Kidney epithelial cell (primary cell): ENCODE results near the gene CACUL1. TPM values are rescaled to one million over a fixed set of nuclear protein-coding genes. Genes with fewer than 3 reads are reported as not detected.
A peak's percentile ranks its signal among the peaks of the same experiment; 100 is the strongest.

Source experiments
- DNase-seq: peaks from one replicate; pipeline ENCODE4 v3.0.0-alpha.2; 2010; ENCODE audit warnings: low read depth
- H3K27me3 ChIP-seq: 2 replicates; pipeline ENCODE4 v1.6.0; 2011; ENCODE audit warnings: low read length; ENCODE audit not compliant: control insufficient read depth, insufficient read depth
- H3K36me3 ChIP-seq: 2 replicates; pipeline ENCODE4 v1.5.1; 2011; ENCODE audit warnings: low read length; ENCODE audit not compliant: control insufficient read depth, insufficient read depth
- H3K4me3 ChIP-seq: 2 replicates; pipeline ENCODE4 v1.5.1; 2011; ENCODE audit warnings: low read depth, mild to moderate bottlenecking, control low read depth, low read length
- total RNA-seq: library from RNA; depleted of rRNA; stranded (reverse); fragments of >200 nt; gene quantifications from 2 replicates; pipeline ENCODE4 v1.2.3, GENCODE V29; 2015
- TF ChIP-seq, protein P1 (sequence below): IDR thresholded peaks from 2 replicates; pipeline ENCODE4 v1.5.1; 2011; ENCODE audit warnings: mild to moderate bottlenecking, moderate library complexity, low read length, control low read depth, inconsistent platforms; ENCODE audit not compliant: insufficient read depth, poor library complexity, severe bottlenecking

Gene CACUL1
- total RNA-seq, 1 donor from 2014 or later: 34.1 TPM

DNA sequence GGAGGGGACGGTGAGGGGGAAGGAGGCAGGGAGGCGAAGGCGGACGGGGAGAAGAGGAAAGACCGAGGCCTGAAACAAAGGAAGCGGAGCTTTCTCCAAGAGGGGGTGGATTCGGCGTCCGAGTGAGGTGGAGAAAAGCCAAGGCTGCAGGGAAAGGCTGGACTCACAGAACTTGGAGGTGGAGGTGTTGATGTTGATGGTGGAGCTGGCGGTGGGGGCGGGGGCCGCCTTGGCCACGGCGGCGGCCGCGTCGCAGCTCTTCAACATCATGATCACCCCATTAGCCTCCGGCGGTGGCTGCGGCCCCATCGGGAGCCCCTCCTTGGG lies 578 bp downstream of the CACUL1 start:
- TF ChIP-seq, protein P1, sequence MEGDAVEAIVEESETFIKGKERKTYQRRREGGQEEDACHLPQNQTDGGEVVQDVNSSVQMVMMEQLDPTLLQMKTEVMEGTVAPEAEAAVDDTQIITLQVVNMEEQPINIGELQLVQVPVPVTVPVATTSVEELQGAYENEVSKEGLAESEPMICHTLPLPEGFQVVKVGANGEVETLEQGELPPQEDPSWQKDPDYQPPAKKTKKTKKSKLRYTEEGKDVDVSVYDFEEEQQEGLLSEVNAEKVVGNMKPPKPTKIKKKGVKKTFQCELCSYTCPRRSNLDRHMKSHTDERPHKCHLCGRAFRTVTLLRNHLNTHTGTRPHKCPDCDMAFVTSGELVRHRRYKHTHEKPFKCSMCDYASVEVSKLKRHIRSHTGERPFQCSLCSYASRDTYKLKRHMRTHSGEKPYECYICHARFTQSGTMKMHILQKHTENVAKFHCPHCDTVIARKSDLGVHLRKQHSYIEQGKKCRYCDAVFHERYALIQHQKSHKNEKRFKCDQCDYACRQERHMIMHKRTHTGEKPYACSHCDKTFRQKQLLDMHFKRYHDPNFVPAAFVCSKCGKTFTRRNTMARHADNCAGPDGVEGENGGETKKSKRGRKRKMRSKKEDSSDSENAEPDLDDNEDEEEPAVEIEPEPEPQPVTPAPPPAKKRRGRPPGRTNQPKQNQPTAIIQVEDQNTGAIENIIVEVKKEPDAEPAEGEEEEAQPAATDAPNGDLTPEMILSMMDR: no peak
- Histone ChIP-seq H3K4me3 (peak overlapping the region; percentile 94), H3K27me3 (no peaks in the 10 kb centered on the region), H3K36me3 (no peaks in the 10 kb centered on the region)
- DNase-seq: no peak

DNA sequence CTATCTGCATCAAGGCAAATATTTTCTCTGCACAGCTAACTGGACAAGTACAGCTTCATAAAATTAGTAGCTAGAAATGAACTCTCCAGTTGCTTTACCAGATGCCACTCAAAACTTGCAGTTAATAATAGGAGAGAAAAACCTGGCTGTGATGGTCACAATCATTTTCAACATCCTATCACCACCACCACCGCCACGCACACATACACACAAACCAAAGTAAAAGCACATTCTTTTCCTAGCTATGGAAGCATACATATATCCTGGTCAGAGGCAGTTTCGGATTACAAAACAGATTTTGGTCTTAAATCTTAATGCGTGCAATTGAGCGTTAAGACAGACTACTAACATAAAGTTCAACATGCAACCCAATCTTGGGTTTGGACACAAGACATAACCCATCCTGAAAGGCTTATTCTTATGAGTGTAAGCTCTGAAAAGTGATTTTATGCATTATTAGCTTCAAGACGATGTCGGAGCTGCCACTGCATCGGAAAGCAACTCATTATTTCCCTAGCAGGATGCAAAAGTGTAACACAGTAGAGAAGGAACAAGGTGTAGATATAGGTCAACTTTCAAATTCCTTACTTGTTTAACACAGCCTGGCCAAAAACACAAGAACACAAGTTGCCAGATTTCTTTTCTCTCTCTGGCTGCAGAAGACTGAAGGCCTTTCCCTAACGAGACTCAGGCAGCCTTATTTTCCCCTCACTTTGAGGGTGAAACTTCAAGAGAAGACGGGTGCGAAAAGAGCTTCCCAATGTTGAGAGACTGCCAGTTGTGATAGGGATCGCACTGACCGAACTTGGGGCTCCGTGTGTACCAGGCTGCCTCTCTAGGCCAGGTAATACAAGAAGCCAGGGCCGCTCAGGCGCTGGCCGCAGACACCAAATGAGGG lies 1.2 kb downstream of the CACUL1 start:
- TF ChIP-seq, protein P1: no peak
- no peaks in the 10 kb centered on the region for H3K36me3 ChIP-seq
- no peak for DNase-seq
- H3K4me3 ChIP-seq: peak overlapping the region; percentile 94
- H3K27me3 ChIP-seq: no peaks in the 10 kb centered on the region

DNA sequence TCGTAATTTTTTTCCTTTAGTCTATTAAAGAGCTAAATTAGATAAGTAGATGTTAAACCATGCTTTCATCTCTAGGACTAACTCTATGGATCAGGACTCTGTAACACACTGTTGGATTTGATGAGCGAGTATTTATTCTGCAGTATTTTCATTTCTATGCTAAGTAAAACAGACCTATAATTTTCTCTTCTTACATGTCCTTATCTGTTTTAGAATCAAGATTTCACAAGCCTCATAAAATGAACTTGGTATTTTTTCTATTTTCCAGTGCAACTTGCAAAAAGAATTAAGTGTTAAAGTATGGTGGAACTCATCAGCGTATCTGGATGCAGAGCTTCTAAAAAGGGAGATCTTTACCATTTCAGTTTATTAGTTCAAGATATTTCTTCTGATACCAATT lies 2.4 kb downstream of the CACUL1 start:
- Histone ChIP-seq H3K4me3 (no peak overlapping the region), H3K27me3 (no peaks in the 10 kb centered on the region), H3K36me3 (no peaks in the 10 kb centered on the region)
- TF ChIP-seq, protein P1: no peak
- no peak for DNase-seq

DNA sequence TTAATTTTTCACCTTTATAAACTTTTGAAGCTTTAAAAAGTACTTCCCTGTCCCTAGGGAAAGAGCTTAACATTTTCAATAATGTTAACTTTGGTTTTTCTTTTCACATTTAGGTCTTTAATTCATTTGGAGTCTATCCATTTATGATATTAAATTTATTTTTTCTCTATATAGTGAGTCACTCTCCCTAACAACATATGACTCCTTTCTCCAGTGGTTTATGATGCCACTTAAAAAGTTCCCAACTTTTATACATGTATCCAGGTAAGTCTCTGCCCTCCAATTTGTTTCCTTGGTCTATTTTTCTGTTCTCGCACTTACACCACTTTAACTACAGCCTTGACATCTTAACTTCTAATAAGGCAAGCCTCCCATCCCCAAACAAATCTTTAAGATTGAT lies 3.5 kb downstream of the CACUL1 start:
- H3K4me3 ChIP-seq: no peak overlapping the region
- no peaks in the 10 kb centered on the region for H3K36me3 ChIP-seq
- TF ChIP-seq, protein P1: no peak
- DNase-seq: no peak
- H3K27me3 ChIP-seq: no peaks in the 10 kb centered on the region

DNA sequence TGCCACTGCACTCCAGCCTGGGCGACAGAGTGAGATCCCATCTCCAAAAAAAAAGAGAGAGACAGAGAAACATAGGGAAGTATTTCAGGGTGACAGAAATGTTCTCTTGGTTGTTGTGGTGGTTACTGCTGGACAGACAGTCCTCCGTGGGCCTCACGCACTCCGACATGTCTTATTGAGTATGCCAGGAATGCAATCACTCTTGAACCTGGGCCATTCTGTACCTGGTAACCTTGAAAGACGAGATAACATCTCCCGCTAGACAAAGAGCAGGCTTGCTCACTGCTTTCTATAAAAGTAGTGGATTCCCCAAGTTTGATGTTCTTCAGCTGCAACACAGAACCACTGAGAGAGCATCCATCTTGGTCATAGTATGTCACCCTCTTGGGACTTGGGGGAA lies 6.7 kb downstream of the CACUL1 start:
- TF ChIP-seq, protein P1: no peak
- H3K36me3 ChIP-seq: no peaks in the 10 kb centered on the region
- no peaks in the 10 kb centered on the region for H3K27me3 ChIP-seq
- DNase-seq: no peak
- H3K4me3 ChIP-seq: no peak overlapping the region

DNA sequence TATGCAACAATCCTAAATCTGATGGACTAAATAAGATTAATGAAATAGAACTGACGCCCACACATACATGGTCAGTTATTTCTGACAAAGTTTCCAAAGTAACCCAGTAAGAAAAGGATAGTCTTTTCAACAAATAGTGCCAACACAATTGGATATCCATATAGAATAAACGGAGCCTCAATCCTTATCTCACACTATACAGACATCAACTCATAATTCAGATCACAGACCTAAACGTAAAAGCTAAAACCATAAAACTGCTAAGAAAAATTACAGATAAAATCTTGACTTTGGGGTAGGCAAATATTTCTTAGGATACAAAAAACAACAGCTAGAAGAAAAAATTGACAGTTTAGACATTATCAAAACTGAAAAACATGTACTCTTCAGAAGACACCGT lies 8.5 kb downstream of the CACUL1 start:
- H3K4me3 ChIP-seq: no peak overlapping the region
- DNase-seq: no peak
- TF ChIP-seq, protein P1: no peak
- no peaks in the 10 kb centered on the region for H3K27me3 ChIP-seq
- no peaks in the 10 kb centered on the region for H3K36me3 ChIP-seq
